ENCODE data around the gene CRYBG3.

DNA sequence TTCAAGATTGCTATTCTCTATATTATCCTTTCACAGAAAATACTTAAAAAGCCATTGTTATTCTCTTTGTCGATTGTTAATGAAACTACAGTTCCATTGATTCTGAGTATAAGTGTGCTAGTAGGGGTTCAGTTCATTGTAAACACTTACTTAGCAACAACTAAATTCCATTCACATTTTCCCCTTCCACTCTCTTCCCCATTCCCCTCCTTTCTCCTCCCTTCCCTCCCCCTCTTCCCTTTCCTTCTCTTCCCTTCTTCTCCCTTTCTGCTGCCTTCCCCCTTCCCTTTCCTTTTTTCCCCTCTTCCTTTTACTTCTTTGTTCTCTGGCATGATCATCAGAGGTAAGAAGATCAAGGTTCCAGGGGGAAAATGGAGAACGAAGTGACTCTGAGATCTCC, 171.7 kb downstream of the CRYBG3 start:
- TF ChIP-seq EZH2 (IDR thresholded peaks at IDR 0.05; ENCODE audit: insufficient read depth, poor library complexity, severe bottlenecking) (no peak), EZH2phosphoT487 (IDR thresholded peaks at IDR 0.05; ENCODE audit: insufficient read depth, low read depth) (no peak)
